Mucosa of stomach (tissue), 1 donor: ENCODE data around the gene TMEM161A.

ENCODE experiments used
- H3K27me3 ChIP-seq: one replicate; pipeline ENCODE4 v1.7.0; 2013; ENCODE audit warnings: mild to moderate bottlenecking, low read length; ENCODE audit not compliant: control insufficient read depth, insufficient read depth
- H3K36me3 ChIP-seq: one replicate; pipeline ENCODE4 v1.7.0; 2013; ENCODE audit warnings: low read length; ENCODE audit not compliant: control insufficient read depth, insufficient read depth
- H3K4me1 ChIP-seq: one replicate; pipeline ENCODE4 v1.7.0; 2013; ENCODE audit warnings: mild to moderate bottlenecking, low read length; ENCODE audit not compliant: control insufficient read depth, insufficient read depth
- H3K4me3 ChIP-seq: one replicate; pipeline ENCODE4 v1.7.0; 2013; ENCODE audit warnings: low read length
- H3K9ac ChIP-seq: one replicate; pipeline ENCODE4 v1.7.0; 2013; ENCODE audit warnings: mild to moderate bottlenecking, low read length, moderate library complexity
- H3K9me3 ChIP-seq: one replicate; pipeline ENCODE4 v1.7.0; 2013; ENCODE audit warnings: mild to moderate bottlenecking, low read length, moderate library complexity; ENCODE audit not compliant: control insufficient read depth
- donor health status: Pancreatic carcinoma.

Gene TMEM161A

DNA sequence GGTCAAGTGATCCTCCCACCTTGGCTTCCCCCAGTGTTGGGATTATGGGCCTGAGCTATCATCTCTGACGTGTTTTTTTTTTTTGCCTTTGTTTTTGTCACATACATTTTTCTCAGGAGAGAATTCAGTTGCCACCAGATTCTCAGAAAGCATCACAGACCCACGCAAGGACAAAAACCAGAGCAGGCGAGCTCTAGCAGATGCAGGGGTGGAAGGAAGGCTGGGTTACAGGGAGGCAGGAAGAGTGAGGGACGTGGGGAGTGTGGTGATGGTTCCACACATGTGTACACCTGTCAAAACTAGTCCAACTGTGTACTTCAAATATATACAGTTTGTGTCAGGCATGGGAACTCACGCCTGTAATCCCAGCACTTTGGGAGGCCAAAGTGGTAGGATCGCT, 4.3 kb downstream of the TMEM161A start:
- no peak overlapping the region for H3K9ac ChIP-seq
- H3K4me3 ChIP-seq, result no peak overlapping the region
- peaks cover 12% of the 10 kb centered on the region for H3K4me1 ChIP-seq
- no peaks in the 10 kb centered on the region for H3K27me3 ChIP-seq
- no peaks in the 10 kb centered on the region for H3K36me3 ChIP-seq
- peaks cover 6% of the 10 kb centered on the region for H3K9me3 ChIP-seq

DNA sequence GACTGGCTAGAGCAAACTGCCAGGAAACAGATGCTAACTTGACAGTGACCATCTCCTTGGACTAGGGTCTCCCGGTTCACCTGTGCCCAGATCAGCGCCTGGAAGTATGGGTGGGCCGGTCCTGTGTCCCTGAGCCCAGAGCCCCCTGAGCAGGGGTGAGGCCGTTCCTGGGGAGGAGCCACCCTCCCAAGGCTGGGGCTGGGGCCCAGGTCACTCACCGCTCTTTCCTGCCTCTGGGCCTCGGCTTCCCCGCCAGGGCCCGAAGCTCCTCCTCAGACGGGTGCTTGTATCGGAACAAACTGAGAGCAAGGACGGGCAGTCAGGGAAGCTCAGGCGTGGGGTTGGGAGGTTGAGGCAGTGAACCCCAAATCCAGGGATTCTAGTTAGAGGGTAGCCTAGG, 5.4 kb downstream of the TMEM161A start:
- Histone ChIP-seq H3K4me1 (peaks cover 10% of the 10 kb centered on the region), H3K36me3 (no peaks in the 10 kb centered on the region), H3K9me3 (peaks cover 6% of the 10 kb centered on the region), H3K9ac (no peak overlapping the region), H3K27me3 (no peaks in the 10 kb centered on the region), H3K4me3 (no peak overlapping the region)

DNA sequence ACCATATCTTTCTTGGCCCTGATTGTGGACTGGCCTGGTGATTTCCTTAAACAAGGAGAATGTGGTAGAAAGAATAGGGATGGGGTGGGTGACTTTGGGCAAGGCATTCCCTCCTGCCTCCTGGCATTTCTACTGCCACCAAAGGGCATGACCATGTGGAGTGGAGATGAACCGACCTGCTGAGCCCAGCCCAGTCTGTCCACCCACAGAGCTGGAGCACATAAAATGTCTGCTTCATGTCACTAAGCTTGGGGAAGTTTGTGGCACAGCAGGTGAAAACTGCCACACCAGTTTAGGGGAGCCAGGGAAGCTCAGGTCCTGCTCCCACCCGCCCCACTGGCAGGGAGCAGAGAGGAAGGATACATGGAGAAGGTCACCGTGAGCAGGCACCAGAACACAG, 6.3 kb downstream of the TMEM161A start:
- Histone ChIP-seq H3K4me1 (peaks cover 1% of the 10 kb centered on the region), H3K27me3 (no peaks in the 10 kb centered on the region), H3K9ac (no peak overlapping the region), H3K9me3 (peaks cover 6% of the 10 kb centered on the region), H3K4me3 (no peak overlapping the region), H3K36me3 (no peaks in the 10 kb centered on the region)

DNA sequence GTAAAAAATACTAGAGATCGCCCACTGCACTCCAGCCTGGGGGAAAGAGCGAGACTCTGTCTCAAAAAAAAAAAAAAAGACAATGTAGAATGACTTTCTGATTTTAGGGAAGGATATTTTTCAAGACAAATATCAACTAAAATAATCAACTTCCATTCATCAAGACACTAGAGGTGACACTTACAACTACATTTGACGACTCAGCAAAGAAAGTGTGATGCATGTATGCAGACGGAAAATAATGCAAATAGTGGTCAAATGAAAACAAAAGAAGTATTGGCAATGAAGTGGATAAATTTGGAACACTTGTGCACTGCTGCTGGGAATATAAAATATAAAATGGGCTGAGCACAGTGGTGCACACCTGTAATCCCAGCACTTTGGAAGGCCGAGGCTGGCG, 12.2 kb downstream of the TMEM161A start:
- Histone ChIP-seq H3K9me3 (no peaks in the 10 kb centered on the region), H3K4me1 (no peaks in the 10 kb centered on the region), H3K27me3 (no peaks in the 10 kb centered on the region), H3K36me3 (no peaks in the 10 kb centered on the region), H3K9ac (no peak overlapping the region), H3K4me3 (no peak overlapping the region)

DNA sequence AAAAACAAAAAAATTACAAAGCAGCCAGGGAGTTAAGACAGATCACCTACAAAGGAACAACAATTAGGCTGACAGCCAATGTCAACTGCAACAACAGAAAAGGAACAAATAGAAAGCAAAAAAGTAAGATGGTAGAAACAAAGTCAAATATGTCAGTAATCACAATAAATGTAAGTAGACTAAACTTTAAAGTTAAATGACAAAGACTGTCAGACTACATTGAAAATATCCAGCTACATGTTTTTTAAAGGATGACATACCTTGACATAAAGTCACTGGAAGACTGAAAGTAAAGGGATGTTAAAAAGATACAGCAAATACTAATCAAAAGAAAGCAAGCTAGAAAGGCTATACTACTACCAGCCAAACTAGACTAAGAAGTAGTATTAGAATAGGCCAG, 14.9 kb downstream of the TMEM161A start:
- Histone ChIP-seq H3K36me3 (no peaks in the 10 kb centered on the region), H3K9me3 (no peaks in the 10 kb centered on the region), H3K4me1 (no peaks in the 10 kb centered on the region)

DNA sequence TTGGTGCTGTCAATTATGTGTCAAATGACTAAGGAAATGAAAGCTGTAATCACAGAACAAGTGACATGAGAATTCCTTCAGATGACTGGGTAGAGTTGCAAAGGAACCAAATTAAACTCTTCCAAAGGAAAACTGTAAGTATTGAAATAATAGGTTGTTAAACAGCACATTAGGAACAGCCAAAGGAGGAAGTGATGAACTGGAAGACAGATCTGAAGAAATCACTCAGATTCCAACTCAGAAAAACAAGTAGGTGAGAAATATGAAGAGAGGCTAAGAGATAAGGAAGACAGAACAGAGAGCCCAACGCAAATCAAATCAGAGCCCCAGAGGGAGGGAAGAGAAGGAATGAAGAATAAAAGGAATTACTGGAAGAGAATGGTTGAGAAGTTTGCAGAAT, 15.4 kb downstream of the TMEM161A start:
- H3K4me1 ChIP-seq, result no peaks in the 10 kb centered on the region
- no peaks in the 10 kb centered on the region for H3K36me3 ChIP-seq
- H3K4me3 ChIP-seq, result no peak overlapping the region
- no peaks in the 10 kb centered on the region for H3K9me3 ChIP-seq
- no peaks in the 10 kb centered on the region for H3K27me3 ChIP-seq
- H3K9ac ChIP-seq, result no peak overlapping the region

More for the DNA sequence above, 14.9 kb downstream of the TMEM161A start:
- Histone ChIP-seq H3K9ac (no peak overlapping the region), H3K4me3 (no peak overlapping the region), H3K27me3 (no peaks in the 10 kb centered on the region)

DNA sequence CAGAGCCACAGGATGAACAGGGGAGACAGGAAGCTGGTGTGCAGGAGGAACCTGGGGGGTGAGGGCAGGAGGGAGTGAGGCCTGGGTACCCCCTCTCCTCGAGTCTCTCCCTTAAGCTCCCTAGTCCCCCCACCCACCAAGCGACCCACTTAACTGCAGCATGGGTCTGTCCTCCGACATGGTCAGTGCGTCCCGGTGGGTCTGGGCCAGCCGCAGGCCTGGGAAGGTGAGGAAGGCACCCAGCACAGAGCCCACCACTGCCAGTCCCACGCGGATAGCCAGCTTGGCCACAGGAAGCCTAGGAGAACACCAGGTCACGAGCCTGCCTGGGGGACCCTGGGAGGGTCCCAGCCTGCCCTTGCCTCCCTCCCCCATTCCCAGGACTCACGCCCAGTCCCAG, 16.9 kb downstream of the TMEM161A start:
- Histone ChIP-seq H3K36me3 (no peaks in the 10 kb centered on the region), H3K4me3 (no peak overlapping the region), H3K4me1 (no peaks in the 10 kb centered on the region), H3K9me3 (no peaks in the 10 kb centered on the region), H3K27me3 (no peaks in the 10 kb centered on the region), H3K9ac (peak overlapping the region; percentile 22)

DNA sequence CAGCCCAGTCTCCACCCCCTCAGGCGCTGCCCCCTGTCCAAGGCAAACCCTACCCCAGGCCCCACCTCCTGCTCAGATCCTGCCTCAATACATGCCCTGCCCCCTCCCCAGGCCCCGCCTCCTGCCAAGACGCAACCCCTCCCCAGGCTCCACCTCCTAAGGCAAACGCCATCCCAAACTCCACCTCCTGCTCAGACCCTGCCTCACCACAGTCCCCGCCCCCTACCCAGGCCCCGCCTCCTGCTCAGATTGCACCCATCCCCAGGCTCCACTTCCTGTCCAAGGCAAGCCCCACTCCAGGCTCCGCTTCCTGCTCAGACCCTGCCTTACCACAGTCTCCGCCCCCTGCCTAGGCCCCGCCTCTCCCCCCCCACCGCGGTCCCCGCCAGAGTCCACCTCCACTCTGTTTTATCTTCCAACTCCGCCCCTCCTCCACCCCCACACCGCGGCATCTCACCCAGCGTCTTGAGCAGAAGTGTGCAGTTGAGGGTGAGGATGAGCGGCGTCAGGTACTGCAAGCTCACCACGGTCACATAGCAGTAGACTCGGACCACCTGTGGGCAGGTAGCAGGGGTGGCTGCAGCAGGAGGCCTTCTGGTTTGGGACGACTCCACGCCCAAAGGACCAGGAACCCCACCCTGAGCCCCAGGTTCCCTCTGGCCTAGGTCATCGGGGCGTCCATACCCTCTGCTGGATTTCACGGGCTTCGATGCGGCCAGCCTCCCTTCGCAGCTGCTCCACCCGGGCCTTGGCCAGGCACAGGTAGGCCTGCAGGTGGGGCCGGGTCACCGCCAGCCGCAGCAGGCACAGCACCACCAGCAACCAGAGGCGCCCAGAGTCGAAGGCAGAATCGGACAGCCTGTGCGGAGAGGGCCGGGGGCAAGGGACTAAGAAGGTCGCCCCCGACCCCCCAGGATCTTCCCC, 17.7 kb downstream of the TMEM161A start:
- H3K4me3 ChIP-seq, result no peak overlapping the region
- no peaks in the 10 kb centered on the region for H3K27me3 ChIP-seq
- no peaks in the 10 kb centered on the region for H3K36me3 ChIP-seq
- H3K4me1 ChIP-seq, result no peaks in the 10 kb centered on the region
- peak overlapping the region; percentile 22 for H3K9ac ChIP-seq
- H3K9me3 ChIP-seq, result no peaks in the 10 kb centered on the region

DNA sequence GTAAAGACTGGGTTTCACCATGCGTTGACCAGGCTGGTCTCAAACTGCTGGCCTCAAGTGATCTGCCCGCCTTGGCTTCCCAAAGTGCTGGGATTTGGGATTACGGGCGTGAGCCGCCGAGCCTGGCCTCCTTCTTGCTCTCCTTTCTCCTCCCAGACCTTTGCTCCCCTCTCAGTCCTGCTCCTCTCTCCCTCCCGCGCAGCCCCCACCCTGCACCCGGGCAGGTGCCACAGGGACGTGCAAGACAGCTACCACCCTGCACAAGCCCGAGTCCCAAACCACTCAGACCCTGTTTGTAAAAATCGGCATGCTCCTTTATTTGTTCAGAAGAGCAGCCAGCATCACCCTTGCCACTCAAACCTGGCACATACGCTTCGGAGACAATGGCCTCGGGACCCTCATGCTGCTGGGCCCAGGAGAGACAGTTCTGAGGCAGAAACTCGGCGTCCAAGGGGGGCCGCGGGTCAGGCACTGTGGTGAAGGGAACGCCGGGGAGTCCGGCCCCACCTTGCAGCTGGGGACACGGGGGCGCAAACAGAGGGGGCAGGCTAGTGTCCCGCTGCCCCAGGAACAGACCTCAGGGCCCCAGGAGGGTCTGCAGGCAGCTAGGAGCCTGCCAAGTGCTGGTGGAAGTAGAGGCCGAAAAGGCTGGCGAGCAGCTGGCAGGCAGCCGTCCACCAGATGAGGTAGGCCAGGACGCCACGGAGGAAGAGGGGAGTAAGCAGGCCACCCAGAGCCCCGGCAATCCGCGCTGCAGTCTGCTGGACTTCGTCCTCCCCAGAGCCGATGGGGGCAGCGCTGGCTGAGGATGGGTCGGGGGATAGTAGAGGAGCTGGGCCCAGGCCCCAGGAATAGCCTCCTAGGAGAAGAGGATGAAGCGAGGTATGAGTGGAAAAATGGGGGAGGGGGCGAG, 18.7 kb downstream of the TMEM161A start:
- no peaks in the 10 kb centered on the region for H3K27me3 ChIP-seq
- H3K9ac ChIP-seq, result no peak overlapping the region
- no peak overlapping the region for H3K4me3 ChIP-seq
- no peaks in the 10 kb centered on the region for H3K36me3 ChIP-seq
- no peaks in the 10 kb centered on the region for H3K9me3 ChIP-seq
- no peaks in the 10 kb centered on the region for H3K4me1 ChIP-seq

DNA sequence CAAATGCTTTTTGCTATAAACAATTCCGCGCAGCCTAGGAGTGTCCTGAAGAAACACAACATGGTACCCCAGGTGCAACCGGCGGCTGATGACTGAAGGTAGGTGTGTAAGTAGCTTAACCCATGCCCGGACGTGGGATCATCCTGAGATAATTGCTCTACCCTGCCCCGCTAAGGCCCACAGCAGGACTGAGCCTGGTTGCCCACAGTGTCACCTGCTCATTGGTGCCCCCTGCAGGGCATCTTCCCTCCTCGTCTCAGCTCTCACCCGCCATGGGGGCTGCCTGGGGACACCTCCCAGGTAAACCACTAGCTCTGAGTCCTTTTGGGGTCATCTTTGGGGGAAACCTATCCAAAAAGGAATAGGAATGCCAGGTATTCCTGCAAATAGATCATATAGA, 22.3 kb downstream of the TMEM161A start:
- Histone ChIP-seq H3K4me1 (peaks cover 1% of the 10 kb centered on the region), H3K4me3 (no peak overlapping the region), H3K36me3 (no peaks in the 10 kb centered on the region), H3K9ac (no peak overlapping the region), H3K27me3 (peaks cover 7% of the 10 kb centered on the region), H3K9me3 (no peaks in the 10 kb centered on the region)

DNA sequence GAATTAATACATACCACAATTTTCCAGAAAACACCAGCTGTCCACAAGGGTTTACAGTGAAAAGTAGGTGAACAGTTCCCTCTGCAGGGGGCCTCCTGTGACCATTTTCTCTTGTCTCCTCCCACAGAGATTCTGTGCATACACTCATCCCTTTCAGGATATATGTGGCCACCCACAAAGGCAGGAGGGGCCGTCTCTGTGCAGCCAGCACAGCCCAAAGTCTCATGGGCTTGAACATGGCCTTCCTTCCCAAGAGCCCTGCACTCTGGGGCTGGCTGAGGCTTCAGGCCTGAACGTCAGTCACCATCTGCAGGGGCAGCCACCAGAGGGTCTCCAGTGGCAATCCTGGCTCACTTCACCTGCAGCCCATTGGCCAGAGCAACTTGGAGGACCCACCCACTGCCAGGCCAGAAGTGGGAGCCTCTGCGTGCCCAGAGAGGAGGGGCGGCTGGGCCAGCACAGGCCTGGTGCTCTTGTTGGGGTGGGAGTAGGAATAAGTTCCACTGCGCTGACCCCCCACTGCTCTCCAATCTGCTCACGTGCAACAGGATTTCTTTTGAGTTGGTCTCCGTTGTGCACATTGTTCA, 25.1 kb downstream of the TMEM161A start:
- Histone ChIP-seq H3K36me3 (no peaks in the 10 kb centered on the region), H3K9ac (no peak overlapping the region), H3K4me1 (peaks cover 6% of the 10 kb centered on the region), H3K9me3 (no peaks in the 10 kb centered on the region), H3K27me3 (peaks cover 14% of the 10 kb centered on the region), H3K4me3 (no peak overlapping the region)
